RWPE1 (cell line): ENCODE data around the gene SERPINB5.

ENCODE experiments used
- CTCF ChIA-PET: fragments of 350-600 bp; sonication (Branson Sonifier 250); formaldehyde crosslinking; extraction: SDS; loops from one replicate; lab custom pipeline; 2021; lab: Yijun Ruan, JAX
- POLR2A ChIA-PET: fragments of 400-600 bp; formaldehyde crosslinking; extraction: SDS; loops from one replicate; lab custom pipeline; 2020; ENCODE audit warnings: antibody characterized with exemption; ENCODE audit not compliant: low non-redundant PET; lab: Yijun Ruan, JAX
- DNase-seq: peaks from one replicate; pipeline ENCODE4 v3.0.0; 2012; ENCODE audit warnings: low spot score
- H3K27ac ChIP-seq: fragments of 450-650 bp; 2 replicates; pipeline ENCODE4 v1.5.1; 2017
- TF ChIP-seq, protein P1 (sequence below): fragments of 450-650 bp; conservative IDR thresholded peaks from 2 replicates; pipeline ENCODE4 v1.5.1; 2017; ENCODE audit warnings: low read depth, mild to moderate bottlenecking

SERPINB5 gene

GRCh38 chr18:63523660-63524059 lies 46.9 kb downstream of the SERPINB5 start:
- DNase-seq = no peak
- TF ChIP-seq, protein P1, sequence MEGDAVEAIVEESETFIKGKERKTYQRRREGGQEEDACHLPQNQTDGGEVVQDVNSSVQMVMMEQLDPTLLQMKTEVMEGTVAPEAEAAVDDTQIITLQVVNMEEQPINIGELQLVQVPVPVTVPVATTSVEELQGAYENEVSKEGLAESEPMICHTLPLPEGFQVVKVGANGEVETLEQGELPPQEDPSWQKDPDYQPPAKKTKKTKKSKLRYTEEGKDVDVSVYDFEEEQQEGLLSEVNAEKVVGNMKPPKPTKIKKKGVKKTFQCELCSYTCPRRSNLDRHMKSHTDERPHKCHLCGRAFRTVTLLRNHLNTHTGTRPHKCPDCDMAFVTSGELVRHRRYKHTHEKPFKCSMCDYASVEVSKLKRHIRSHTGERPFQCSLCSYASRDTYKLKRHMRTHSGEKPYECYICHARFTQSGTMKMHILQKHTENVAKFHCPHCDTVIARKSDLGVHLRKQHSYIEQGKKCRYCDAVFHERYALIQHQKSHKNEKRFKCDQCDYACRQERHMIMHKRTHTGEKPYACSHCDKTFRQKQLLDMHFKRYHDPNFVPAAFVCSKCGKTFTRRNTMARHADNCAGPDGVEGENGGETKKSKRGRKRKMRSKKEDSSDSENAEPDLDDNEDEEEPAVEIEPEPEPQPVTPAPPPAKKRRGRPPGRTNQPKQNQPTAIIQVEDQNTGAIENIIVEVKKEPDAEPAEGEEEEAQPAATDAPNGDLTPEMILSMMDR = no peak
- ChIA-PET POLR2A (no interaction called here), CTCF (interaction anchor here (0.6 kb wide), 1 partner anchor 307 kb away, joined by 3 read pairs; no protein-coding TSS in a partner anchor)
- H3K27ac ChIP-seq = no peak overlapping the region

DNA sequence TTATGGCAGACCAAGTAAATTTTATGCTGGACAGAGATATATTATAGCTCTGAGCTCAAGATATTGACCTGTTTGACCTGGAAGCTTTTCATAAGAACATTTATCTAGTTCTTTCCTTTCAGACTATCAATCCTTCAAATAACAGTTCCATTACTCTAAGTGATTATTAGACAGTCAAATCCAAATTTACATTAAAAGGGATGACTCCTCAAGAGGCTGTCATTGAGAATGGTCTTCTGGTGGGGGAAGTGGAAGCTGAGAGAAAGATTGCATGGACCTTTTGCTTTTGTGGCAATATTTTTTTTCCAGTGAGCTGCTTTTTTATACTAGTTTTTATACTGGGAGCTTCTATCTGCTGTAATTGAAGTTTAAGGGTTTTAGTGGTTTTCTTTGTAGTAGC lies 50.5 kb downstream of the SERPINB5 start:
- TF ChIP-seq, protein P1 = no peak
- CTCF ChIA-PET = no interaction called here
- DNase-seq = no peak
- POLR2A ChIA-PET = no interaction called here
- no peak overlapping the region for H3K27ac ChIP-seq

DNA sequence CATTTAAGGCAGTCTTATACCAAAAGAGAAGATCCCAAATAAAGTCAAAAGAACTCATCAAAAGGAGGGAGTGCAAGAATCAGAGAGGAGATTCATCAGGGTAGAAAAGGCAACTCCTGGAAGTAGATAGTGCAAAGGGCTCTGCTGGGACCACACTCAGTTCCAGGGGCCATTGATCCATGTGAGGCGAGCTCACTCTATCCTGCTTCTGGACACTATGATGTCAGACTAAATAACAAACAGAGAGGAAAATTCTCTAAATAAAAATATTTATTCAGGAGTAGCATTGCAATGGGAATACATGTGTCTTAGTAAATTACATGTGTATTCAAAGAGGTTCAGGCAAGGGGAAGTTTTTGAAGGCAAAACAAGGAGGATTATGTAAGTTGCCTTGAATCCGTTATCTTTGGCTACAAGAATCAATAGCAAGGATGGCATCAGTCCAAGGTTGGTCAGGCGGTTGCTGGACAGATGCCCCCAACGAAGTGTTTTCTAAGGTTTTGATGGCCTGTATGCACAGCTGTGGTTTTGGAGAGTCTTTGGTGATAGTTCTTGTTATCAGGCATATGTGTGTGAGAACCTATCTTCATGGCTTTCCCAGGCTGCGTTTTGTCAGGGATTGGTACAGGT lies 52.2 kb downstream of the SERPINB5 start:
- ChIA-PET POLR2A (no interaction called here), CTCF (no interaction called here)
- DNase-seq = no peak
- TF ChIP-seq, protein P1 = no peak
- no peak overlapping the region for H3K27ac ChIP-seq

DNA sequence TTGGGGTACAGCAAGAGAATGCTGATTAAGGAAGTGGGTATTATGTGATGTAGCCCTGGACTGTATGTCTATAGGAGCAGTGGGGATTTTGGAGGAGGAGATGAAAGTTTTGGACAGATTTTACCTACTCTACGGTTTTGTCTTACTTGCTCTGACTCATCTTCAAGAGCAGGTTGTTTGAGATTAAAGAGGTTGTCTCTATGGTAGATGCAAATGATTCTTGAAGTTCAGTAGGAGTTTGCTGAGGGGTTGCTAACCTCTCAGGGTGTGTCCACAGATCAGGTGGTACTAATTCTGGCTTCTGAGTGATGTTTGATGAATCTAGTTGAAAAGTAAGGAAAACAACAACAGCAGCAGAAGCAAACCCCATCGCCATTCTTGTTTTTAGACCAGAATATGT lies 55.7 kb downstream of the SERPINB5 start:
- H3K27ac ChIP-seq = no peak overlapping the region
- TF ChIP-seq, protein P1 = no peak
- CTCF ChIA-PET = no interaction called here
- DNase-seq = no peak
- POLR2A ChIA-PET = no interaction called here

GRCh38 chr18:63534615-63535014 lies 57.9 kb downstream of the SERPINB5 start:
- DNase-seq = no peak
- TF ChIP-seq, protein P1 = no peak
- POLR2A ChIA-PET = no interaction called here
- H3K27ac ChIP-seq = no peak overlapping the region
- CTCF ChIA-PET = no interaction called here

DNA sequence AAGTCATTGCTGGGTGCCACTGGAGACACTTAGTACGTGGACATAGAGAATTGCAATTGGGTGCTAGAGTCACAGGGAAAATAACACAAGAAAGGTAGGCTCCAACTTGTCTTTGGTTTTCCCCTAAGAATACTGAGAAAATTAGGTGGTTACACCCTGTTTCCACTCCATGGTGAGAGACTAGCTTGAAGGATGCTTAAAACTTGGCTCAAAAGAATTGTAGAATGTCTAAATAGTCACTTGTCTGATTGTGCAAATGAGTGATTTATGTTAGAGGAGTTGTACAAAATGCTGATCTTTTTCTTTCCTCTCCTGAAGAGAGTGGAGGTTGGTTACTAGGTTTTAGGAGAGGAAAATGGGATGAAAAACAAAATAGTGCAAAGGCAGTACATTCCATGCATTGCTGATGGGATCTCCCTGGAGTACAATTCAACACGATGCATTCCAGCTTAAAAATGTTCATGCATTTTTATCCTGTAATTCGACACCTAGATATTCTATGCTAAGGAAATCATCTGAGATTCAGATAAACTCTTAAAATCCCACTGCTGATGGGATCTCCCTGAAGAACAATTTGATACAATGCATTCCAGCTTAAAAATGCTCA lies 63.2 kb downstream of the SERPINB5 start:
- no peak for DNase-seq
- TF ChIP-seq, protein P1 = no peak
- ChIA-PET POLR2A (no interaction called here), CTCF (no interaction called here)
- H3K27ac ChIP-seq = no peak overlapping the region
